Ascending aorta (tissue), 2 donors: ENCODE results near the gene CTDP1. TPM values are rescaled to one million over a fixed set of nuclear protein-coding genes. Genes with fewer than 3 reads are reported as not detected.

Source experiments
- DNase-seq, 2 donors: peaks; one replicate each; pipeline ENCODE4 v3.0.0-alpha.2; 2019; ENCODE audit warnings: low spot score in 2 of 2
- H3K27ac ChIP-seq, 2 donors: fragments of 200-600 bp; sonication (generic); one replicate each; pipeline ENCODE4 v1.5.1; 2016 to 2017; ENCODE audit warnings: mild to moderate bottlenecking in 1 of 2
- H3K27me3 ChIP-seq: fragments of 200-600 bp; sonication (generic); one replicate; pipeline ENCODE4 v1.5.1; 2017
- H3K36me3 ChIP-seq, 2 donors: fragments of 200-600 bp; sonication (generic); one replicate each; pipeline ENCODE4 v1.5.1; 2016
- H3K4me1 ChIP-seq, 2 donors: fragments of 200-600 bp; sonication (generic); one replicate each; pipeline ENCODE4 v1.5.1; 2016 to 2017; ENCODE audit warnings: mild to moderate bottlenecking in 1 of 2
- H3K4me3 ChIP-seq, 2 donors: fragments of 200-600 bp; sonication (generic); one replicate each; pipeline ENCODE4 v1.5.1; 2016 to 2017; ENCODE audit warnings: mild to moderate bottlenecking in 1 of 2
- H3K9me3 ChIP-seq, 2 donors: fragments of 200-600 bp; sonication (generic); one replicate each; pipeline ENCODE4 v1.5.1; 2016
- intact Hi-C: fragments of 100-400 bp; cut with DNase I; formaldehyde crosslinking; loops from one replicate; pipeline ENCODE4 v1.15.1; 2023
- total RNA-seq: library from RNA; depleted of rRNA; stranded (reverse); fragments of >200 nt; gene quantifications from one replicate; pipeline ENCODE4 v1.1.0, GENCODE V29; 2016
- TF ChIP-seq, protein P1 (sequence below), 3 experiments: fragments of 200-600 bp in 2 of 3; fragments of 450-650 bp in 1 of 3; sonication (generic) in 2 of 3; IDR thresholded peaks; one replicate each; pipeline ENCODE4 v1.5.1; 2016 to 2019; ENCODE audit warnings: antibody characterized with exemption in 3 of 3, mild to moderate bottlenecking in 1 of 3, moderate library complexity in 1 of 3

Gene CTDP1
- total RNA-seq, 1 donor from 2014 or later = 31.7 TPM

DNA sequence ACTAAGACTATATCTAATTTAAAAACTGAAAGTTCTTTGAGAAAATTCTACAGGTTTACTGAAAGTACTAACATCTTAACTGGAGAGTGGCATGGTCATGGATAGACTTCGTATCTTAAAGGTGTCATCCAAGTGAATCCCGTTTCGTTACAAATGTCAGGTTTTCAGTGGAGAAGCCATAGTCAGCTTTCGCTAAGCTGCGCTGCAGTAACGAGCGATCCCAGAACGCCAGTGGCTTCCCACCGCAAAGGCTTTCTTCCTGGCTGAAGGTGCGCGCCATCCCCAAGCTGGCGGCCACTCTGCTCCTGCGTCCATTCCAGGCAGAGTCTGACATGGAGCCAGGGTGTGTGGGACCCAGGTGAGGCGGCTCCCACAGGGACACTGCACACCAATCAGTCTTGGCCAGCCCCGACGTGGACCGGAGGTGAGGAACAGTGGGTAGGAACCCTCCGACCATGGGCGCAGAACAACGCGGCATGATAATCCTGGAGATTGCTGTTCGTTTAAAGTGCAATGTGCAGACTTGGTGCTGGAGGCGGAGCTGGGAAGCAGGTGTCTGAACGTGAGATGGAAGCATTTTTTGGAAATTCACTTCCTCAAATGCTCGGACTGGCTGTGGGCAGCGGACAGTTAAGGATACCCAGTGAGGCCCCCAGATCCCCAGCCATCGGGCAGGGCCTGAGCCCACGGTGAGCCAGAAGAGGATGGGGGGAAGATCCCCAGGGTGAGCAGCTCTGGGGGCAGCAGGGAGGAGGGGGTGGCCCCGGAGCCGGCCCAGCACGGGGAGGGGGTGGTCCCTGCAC lies 90.3 kb downstream of the CTDP1 start:
- H3K27ac ChIP-seq = no peak overlapping the region
- no peaks in the 10 kb centered on the region for H3K36me3 ChIP-seq
- H3K27me3 ChIP-seq = no peaks in the 10 kb centered on the region
- DNase-seq = peak in 1 of 2 donors; percentile 44
- intact Hi-C loops = no loop called here
- TF ChIP-seq, protein P1, sequence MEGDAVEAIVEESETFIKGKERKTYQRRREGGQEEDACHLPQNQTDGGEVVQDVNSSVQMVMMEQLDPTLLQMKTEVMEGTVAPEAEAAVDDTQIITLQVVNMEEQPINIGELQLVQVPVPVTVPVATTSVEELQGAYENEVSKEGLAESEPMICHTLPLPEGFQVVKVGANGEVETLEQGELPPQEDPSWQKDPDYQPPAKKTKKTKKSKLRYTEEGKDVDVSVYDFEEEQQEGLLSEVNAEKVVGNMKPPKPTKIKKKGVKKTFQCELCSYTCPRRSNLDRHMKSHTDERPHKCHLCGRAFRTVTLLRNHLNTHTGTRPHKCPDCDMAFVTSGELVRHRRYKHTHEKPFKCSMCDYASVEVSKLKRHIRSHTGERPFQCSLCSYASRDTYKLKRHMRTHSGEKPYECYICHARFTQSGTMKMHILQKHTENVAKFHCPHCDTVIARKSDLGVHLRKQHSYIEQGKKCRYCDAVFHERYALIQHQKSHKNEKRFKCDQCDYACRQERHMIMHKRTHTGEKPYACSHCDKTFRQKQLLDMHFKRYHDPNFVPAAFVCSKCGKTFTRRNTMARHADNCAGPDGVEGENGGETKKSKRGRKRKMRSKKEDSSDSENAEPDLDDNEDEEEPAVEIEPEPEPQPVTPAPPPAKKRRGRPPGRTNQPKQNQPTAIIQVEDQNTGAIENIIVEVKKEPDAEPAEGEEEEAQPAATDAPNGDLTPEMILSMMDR (IDR thresholded peaks at IDR 0.05) = no peak
- no peak overlapping the region for H3K4me3 ChIP-seq
- H3K4me1 ChIP-seq = no peaks in the 10 kb centered on the region
- peaks cover 0 to 21% of the 10 kb centered on the region in 2 donors for H3K9me3 ChIP-seq

DNA sequence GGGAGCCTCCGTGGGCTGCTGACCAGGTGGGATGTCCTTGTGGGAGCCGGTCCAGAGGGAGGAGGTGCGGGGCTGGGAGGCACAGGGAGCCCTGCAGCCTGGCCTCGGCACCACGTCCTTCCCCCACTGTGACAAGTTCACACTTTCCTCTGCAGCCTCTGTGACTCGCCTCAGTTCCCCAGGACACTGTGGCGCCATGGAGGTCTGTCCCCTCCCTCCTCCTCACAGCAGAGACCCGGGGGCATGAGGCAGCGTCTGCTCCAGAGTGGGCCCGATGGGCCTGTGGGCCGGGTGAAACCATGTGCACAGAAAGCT lies 90.9 kb downstream of the CTDP1 start:
- H3K4me1 ChIP-seq = no peaks in the 10 kb centered on the region
- H3K4me3 ChIP-seq = no peak overlapping the region
- H3K36me3 ChIP-seq = no peaks in the 10 kb centered on the region
- H3K27me3 ChIP-seq = no peaks in the 10 kb centered on the region
- DNase-seq = peak in 1 of 2 donors; percentile 52
- TF ChIP-seq, protein P1 (IDR thresholded peaks at IDR 0.05) = no peak
- H3K9me3 ChIP-seq = peaks cover 0 to 21% of the 10 kb centered on the region in 2 donors
- no peak overlapping the region for H3K27ac ChIP-seq
- intact Hi-C loops = no loop called here

DNA sequence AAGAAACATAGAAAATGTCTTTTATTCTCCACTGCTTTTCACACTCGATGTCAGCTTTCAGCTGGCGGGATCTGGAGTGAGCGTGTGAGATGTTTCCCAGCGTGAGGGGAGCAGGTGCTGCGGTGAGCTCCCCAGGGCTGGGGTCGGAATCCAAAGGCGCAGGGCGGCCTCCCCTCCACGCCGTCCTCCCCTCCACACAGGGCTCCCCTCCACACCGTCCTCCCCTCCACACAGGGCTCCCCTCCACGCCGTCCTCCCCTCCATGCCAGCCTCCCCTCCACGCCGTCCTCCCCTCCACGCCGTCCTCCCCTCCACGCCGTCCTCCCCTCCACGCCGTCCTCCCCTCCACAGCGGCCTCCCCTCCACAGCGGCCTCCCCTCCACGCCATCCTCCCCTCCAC lies 91.2 kb downstream of the CTDP1 start:
- TF ChIP-seq, protein P1 (IDR thresholded peaks at IDR 0.05) = no peak
- peaks cover 0 to 21% of the 10 kb centered on the region in 2 donors for H3K9me3 ChIP-seq
- DNase-seq = peak in 1 of 2 donors; percentile 44
- no peaks in the 10 kb centered on the region for H3K36me3 ChIP-seq
- H3K4me1 ChIP-seq = no peaks in the 10 kb centered on the region
- H3K4me3 ChIP-seq = no peak overlapping the region
- no peaks in the 10 kb centered on the region for H3K27me3 ChIP-seq
- no peak overlapping the region for H3K27ac ChIP-seq
- intact Hi-C loops = no loop called here

DNA sequence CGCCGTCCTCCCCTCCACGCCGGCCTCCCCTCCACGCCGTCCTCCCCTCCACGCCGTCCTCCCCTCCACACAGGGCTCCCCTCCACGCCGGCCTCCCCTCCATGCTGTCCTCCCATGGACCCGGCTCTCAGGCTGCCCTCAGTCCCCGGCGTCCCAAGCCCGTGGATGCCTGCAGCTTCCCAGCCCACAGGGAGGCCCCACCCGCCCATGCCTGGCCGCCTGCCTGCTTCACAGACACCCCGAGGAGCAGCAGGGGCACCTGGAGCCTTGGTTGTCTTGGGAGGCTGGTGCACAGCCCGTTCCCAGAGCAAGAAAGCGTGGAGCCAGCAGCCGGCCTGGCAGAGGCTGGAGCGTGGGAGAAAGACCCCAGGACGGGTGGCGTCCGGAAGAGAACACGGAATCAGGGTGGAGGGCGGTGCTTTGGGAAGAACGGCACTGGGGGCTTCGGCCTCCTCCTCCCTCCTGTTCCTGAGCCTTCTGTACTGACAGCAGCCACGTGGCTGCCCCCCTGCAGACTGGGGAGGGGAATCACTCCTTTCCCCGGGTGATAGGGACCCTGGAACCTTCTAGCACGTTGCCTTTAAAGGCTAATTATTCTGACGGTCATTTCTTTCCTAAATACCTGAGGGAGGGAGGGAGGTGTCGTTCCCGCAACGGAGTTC lies 92.0 kb downstream of the CTDP1 start:
- Histone ChIP-seq H3K9me3 (peaks cover 0 to 21% of the 10 kb centered on the region in 2 donors), H3K4me1 (no peaks in the 10 kb centered on the region), H3K27ac (no peak overlapping the region), H3K4me3 (no peak overlapping the region), H3K27me3 (no peaks in the 10 kb centered on the region), H3K36me3 (no peaks in the 10 kb centered on the region)
- peak in 1 of 2 donors; percentile 60 for DNase-seq
- TF ChIP-seq, protein P1 (IDR thresholded peaks at IDR 0.05) = no peak
- intact Hi-C loops = no loop called here

DNA sequence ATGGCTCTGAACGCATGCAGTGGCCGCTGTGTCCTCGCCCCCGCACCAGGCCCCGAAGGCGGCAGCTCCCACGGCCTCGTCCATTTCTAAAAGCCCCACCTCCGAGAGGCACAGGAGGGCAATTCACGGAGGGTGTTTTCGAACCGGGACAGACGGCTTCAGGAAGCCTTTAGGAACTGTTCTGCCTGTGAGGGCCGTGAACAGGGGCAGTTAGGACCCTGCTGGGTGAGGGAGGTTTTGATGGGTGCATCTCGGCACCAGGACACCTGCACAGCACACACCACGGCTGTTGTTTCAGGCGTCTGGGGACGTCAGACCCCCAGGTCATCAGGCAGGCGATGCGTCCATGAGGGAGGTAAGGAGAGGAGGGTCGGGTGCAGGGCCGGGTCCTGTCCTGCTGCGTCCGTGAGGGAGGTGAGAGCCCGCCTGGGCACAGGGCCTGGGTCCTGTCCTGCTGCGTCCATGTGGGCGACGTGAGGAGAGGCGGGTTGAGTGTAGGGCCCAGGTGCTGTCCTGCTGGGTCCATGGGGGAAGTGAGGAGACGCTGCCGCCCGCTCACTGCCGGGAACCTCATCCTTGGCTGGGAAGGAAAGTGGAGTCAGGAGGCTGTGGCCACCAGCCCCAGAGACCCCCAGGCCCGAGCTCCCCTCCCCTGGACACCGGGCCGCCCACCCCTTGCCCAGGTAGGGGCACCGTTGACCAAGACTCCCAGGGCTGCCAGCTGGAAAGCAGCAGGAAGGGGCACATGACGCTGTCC lies 92.7 kb downstream of the CTDP1 start:
- intact Hi-C loops = no loop called here
- H3K36me3 ChIP-seq = no peaks in the 10 kb centered on the region
- TF ChIP-seq, protein P1 (IDR thresholded peaks at IDR 0.05) = no peak
- H3K9me3 ChIP-seq = peaks cover 0 to 15% of the 10 kb centered on the region in 2 donors
- peak in 1 of 2 donors; percentile 42 for DNase-seq
- no peak overlapping the region for H3K27ac ChIP-seq
- no peaks in the 10 kb centered on the region for H3K27me3 ChIP-seq
- H3K4me1 ChIP-seq = no peaks in the 10 kb centered on the region
- H3K4me3 ChIP-seq = no peak overlapping the region
